ENCODE data around the gene QPCTL.
"Not testable (repeated sequence)": the region's sequence is repeated elsewhere in the genome, so short reads cannot be mapped to it uniquely, and the experiment has no call there.

Gene QPCTL

GRCh38 chr19:45717983-45718650, 25.7 kb downstream of the QPCTL start:
- DNase-seq: no peak

DNA sequence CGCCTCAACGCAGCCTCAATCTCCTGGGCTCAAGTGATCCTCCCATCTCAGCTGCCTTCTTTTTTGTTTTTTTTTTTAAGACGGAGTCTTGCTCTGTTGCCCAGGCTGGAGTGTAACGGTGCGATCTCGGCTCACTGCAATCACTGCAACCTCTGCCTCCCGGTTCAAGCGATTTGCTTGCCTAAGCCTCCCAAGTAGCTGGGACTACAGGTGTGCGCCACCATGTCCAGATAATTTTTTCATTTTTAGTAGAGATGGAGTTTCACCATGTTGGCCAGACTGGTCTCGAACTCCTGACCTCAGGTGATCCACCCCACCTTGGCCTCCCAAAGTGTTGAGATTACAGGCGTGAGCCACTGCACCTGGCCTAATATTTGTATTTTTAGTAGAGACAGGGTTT, 27.6 kb downstream of the QPCTL start:
- not testable (repeated sequence) for DNase-seq

DNA sequence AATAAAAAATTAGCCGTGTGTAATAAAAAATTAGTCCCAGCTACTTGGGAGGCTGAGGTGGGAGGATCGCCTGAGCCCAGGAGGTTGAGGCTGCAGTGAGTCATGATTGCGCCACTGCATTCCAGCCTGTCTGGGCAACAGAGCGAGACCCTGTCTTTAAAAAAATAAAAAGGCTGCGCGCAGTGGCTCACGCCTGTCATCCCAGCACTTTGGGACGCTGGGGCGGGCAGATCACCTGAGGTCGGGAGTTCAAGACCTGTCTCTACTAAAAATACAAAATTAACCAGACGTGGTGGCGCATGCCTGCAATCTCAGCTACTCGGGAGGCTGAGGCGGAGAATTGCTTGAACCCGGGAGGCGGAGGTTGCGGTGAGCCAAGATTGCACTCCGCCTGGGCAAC, 36.2 kb downstream of the QPCTL start:
- DNase-seq: not testable (repeated sequence)

DNA sequence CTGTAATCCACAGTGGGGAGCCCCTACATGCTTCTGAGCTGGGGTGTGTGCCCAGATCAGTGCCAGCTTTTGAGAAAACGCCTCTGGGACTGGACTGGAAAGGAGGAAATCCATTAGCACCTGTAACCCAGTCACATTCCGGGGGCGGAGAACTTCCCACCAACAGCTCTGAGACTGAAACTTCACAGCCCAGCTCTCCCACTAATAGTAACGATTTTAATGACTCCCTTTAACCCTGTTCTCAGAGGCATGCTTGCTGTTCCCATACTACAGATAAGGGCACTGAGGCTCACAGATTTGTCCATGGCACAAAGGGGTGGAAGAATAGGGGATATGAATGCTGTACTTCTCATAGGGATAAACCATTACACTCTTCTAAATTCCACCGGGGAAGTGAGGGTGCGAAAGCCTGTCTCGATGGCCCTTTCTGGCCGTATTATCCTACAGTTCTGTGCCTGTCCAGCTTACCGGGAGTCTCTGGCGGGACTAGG, 37.4 kb downstream of the QPCTL start:
- no peak for DNase-seq

- DNase-seq: peak; percentile 95 to 96
Observed at GRCh38 chr19:45730368-45731288, 38.2 kb downstream of the QPCTL start, which contains the start of gene FBXO46. Gene FBXO46 (minus strand): TSS chr19:45730896. CDS start chr19:45713495, 17,401 bp downstream.

DNA sequence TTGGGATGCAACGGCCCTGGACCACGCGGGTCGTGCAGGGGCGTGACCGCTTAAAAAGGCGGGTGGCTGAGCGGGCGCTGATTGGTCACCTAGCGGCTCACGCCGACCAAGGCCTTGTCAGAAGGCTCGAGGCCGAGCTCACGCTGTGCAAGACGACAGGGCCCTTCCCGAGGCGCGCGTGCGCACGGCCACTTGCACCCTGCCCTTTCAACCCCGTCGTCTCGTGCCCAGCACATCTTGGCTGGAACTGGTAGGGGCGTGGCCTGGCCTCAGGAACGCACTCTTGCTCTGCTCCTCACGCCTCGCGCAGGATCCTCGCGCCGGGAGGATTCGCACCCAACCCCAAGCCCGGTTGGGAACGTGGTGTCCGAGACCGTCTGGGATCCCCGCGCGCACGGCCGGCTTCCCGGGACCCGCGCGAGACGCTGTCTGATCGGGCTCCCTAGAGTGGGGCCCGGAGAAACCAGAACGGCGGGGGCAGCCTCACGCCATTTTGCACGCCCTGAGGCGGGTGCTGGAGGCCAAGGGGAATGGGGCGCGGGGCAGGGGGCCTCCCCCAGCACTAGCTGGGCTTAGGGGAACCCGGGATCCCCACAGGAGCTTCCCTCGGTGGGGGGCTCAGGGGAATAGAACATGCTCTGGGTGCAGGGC, 40.8 kb downstream of the QPCTL start, which contains the start of gene MEIOSIN:
Gene MEIOSIN, plus strand, starts transcription at position 280 of the 651 bp plus-strand sequence. CDS start 1,938 bp downstream, outside the sequence.
- DNase-seq: no peak

DNA sequence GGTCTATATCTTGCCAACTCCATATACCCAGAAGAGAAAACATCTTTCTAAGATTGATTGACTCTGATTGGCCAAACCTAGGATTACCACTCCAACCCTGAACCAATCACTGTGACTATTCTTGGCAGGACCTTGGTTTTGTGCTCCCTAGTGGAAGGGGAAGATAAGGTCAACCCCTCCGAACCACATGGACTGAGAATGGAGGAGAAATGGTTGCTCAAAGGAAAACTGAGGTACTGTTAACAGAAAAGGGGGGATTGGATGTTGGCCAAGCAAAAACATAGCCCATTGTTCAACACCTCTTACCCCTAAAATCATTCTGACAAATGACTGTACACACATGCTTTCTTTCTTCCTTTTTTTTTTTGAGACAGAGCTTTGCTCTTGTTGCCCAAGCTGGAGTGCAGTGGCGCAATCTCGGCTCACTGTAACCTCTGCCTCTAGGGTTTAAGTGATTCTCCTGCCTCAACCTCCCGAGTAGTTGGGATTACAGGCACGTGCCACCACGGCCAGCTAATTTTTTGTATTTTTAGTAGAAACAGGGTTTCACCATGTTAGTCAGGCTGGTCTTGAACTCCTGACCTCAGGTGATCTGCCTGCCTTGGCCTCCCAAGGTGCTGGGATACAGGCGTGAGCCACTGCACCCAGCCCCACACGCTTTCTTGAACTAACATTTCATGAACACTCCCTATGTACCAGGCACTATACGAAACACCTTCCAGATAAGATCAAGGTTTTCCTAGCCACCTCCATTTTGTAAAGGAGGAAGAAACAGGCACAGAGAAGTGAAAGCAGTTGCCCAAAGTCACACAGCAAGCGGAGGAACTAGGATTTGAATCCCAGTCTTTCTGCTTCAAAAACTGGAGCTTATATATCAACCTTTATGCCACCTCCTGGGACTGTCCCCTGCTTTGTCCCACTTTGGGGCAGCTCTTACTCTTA, 47.3 kb downstream of the QPCTL start:
- no peak for DNase-seq

DNA sequence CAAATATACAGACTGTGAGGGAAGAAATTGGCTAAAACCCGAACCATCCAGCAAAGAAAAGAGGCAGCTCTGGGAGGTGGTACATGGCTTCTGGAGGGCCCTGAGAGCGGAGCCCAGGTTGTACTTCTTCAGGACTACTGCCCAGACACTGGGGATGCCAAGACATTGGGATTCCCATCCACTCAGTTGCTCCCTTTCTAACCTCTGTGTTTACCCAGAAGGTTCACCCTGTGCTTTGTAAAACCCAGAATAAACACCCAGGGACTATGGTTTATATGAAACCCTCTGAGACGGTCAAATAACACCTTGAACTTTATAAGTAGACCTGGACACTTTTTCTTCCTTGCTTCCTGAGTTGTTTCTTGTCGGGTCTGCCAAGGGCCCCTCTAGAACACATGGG, 50.5 kb downstream of the QPCTL start:
- DNase-seq: no peak

DNA sequence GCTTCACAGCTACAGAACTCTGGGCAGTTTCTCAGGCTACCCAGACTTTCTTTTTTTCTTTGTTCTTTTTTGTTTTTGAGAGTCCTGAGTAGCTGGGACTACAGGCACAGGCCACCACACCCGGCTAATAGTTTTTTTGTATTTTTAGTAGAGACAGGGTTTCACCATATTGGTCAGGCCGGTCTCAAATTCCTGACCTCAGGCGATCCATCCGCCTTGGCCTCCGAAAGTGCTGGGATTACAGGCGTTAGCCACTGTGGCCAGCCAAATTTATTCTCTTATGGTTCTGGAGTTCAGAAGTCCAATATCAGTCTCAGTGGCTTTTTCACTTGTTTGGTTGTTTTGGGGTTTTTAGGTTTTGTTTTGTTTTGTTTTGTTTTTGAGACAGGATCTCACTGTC, 53.1 kb downstream of the QPCTL start:
- DNase-seq: no peak

DNA sequence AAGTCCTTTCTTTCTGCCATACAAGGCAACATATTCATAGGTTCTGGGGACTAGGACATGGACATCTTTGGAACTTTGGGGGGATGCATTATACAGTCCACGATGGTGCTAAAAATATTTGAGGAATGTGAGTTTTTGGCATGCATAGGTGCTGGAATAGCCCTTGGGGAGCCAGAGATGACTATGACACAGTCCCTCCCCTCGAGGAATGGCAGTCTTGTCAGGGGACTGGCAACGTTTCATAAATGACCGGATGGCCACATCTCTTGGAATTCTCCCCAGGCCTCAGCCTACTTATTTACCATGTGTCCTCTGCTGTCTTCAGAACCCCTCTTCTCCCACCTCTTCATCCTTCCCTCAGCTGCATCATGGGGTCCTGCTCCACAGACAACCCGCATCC, 54.4 kb downstream of the QPCTL start:
- DNase-seq: no peak

- DNase-seq: no peak
Observed at GRCh38 chr19:45747513-45747912, 55.0 kb downstream of the QPCTL start.

- DNase-seq: not testable (repeated sequence)
Observed at GRCh38 chr19:45751483-45751882, 59.0 kb downstream of the QPCTL start.

GRCh38 chr19:45752639-45753038, 60.2 kb downstream of the QPCTL start:
- no peak for DNase-seq

- no peak for DNase-seq
Observed at GRCh38 chr19:45753548-45753947, 61.1 kb downstream of the QPCTL start.
